ENCODE results near the gene RGS10. TPM values are rescaled to one million over a fixed set of nuclear protein-coding genes. Genes with fewer than 3 reads are reported as not detected.

Gene RGS10
- total and polyA plus RNA-seq, 10 of the 15 experiments (the other 5 are each of a cell fraction or from before 2014, with no cell fraction given) = 72.8 to 193 (median 127) TPM

DNA sequence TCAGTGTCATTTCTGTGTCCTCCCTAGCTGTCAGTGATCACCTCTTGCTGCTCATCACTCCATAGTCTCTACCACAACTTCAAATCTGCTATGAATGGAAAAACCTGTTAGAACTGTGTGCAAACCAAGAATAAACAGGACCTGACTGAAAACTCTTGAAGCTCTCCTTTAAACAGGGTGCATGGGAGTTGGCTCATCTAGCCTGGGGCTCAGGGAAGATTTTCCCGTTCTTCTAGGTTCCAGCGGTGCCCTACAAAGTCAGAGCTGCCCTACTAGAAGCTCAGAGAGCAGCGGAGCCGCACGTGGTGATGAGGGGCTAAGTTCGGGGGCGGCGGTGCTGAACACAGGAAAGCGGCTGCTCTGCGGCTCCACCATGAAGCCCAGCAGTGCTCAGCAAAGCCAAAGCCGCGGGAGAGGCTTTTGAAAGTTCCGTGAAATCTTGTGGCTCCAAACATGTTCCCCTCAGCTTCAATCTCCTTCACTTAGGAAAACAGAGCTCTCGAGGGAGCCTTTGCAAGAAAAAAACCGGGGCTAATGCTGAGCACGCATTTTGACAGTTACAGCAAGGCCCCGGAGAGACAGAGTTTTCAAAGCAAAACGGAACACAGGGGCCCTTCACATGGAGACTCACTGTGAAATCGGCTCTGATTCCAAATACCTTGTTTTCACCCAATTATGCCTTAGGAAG, 30.5 kb downstream of the RGS10 start:
- no peaks in the 10 kb centered on the region for H3K27me3 ChIP-seq (replicated peaks in 1 of 2; ENCODE audit: control insufficient read depth in 2 of 2, insufficient read depth in 2 of 2, low read length in 1 of 2)
- intact Hi-C loops (cut with micrococcal nuclease; ENCODE audit: unreplicated experiment) (no loop called here), in situ Hi-C loops (cut with MboI) (no loop called here)
- no TSS peak for BruUV-seq (replicated peaks)
- H3K4me3 ChIP-seq = no peak overlapping the region
- no peak overlapping the region for H3K9ac ChIP-seq (ENCODE audit: control insufficient read depth, insufficient read depth, low read length)
- H3K4me1 ChIP-seq (ENCODE audit: control insufficient read depth, insufficient read depth, low read length) = peaks cover 16% of the 10 kb centered on the region
- no peak for FAIRE-seq
- H3K27ac ChIP-seq (ENCODE audit: control insufficient read depth, insufficient read depth) = no peak overlapping the region
- H3K9me3 ChIP-seq (replicated peaks; ENCODE audit: control insufficient read depth, insufficient read depth, low read length) = no peaks in the 10 kb centered on the region
- H3K4me2 ChIP-seq (ENCODE audit: control insufficient read depth, insufficient read depth) = no peak overlapping the region
- H3K36me3 ChIP-seq (ENCODE audit: control insufficient read depth in 2 of 2, insufficient read depth in 2 of 2, low read length in 1 of 2) = peaks cover 19 to 20% of the 10 kb centered on the region in 2 experiments
- TF ChIP-seq MXI1 (IDR thresholded peaks at IDR 0.05; ENCODE audit: low read depth, low read length) (no peak), RELA (IDR thresholded peaks at IDR 0.05; ENCODE audit: borderline replicate concordance, partially characterized antibody) (no peak), ETV6 (conservative IDR thresholded peaks at IDR 0.05 in 1 of 2, IDR thresholded peaks at IDR 0.05 in 1 of 2; ENCODE audit: borderline replicate concordance in 1 of 2, low read depth in 1 of 2) (no peak), TCF3 (IDR thresholded peaks at IDR 0.05; ENCODE audit: borderline replicate concordance, insufficient read depth, low read depth, low read length) (no peak), SMAD5 (IDR thresholded peaks at IDR 0.05; ENCODE audit: low read depth) (no peak), POLR2AphosphoS5 (IDR thresholded peaks at IDR 0.05; ENCODE audit: low read length) (no peak), IKZF2 (IDR thresholded peaks at IDR 0.05) (no peak), NFIC (IDR thresholded peaks at IDR 0.05; ENCODE audit: low read depth, low read length) (no peak), ATF7 (IDR thresholded peaks at IDR 0.05; ENCODE audit: low read depth) (no peak), SMAD1 (IDR thresholded peaks at IDR 0.05; ENCODE audit: low read depth, partially characterized antibody) (no peak), ZNF384 (IDR thresholded peaks at IDR 0.05; ENCODE audit: borderline replicate concordance, low read depth, low read length) (no peak), SRF (IDR thresholded peaks at IDR 0.05; ENCODE audit: low read depth in 2 of 2, low read length in 2 of 2) (no peak)
- TF ChIP-seq, protein P1, sequence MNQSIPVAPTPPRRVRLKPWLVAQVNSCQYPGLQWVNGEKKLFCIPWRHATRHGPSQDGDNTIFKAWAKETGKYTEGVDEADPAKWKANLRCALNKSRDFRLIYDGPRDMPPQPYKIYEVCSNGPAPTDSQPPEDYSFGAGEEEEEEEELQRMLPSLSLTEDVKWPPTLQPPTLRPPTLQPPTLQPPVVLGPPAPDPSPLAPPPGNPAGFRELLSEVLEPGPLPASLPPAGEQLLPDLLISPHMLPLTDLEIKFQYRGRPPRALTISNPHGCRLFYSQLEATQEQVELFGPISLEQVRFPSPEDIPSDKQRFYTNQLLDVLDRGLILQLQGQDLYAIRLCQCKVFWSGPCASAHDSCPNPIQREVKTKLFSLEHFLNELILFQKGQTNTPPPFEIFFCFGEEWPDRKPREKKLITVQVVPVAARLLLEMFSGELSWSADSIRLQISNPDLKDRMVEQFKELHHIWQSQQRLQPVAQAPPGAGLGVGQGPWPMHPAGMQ (IDR thresholded peaks at IDR 0.05; ENCODE audit: borderline replicate concordance) = no peak
- H4K20me1 ChIP-seq (ENCODE audit: control insufficient read depth, insufficient read depth) = no peaks in the 10 kb centered on the region
- CTCF ChIA-PET = no interaction called here
- 99% methylated on average over 19 of the region's 19 CpGs for WGBS (ENCODE audit: insufficient coverage, insufficient replicate concordance, low lambda C conversion rate, missing lambda C conversion rate)
- DNase-seq (ENCODE audit: low read depth, low spot score) = no peak
- no peak overlapping the region for H2AFZ ChIP-seq (ENCODE audit: control insufficient read depth, low read depth, low read length)
- no peaks in the 10 kb centered on the region for H3K79me2 ChIP-seq (ENCODE audit: control insufficient read depth, insufficient read depth, low read length)
- RAD21 ChIA-PET (ENCODE audit: unreplicated experiment) = interaction anchor here (1.3 kb wide), 1 partner anchor 22 kb away, joined by 3 read pairs; no protein-coding TSS in a partner anchor
- SMC1A ChIA-PET (ENCODE audit: uncharacterized antibody, unreplicated experiment) = no interaction called here
- POLR2A ChIA-PET = no interaction called here
- no peak for ATAC-seq
